Measurements from ENCODE around the gene HOXB3. TPM values are rescaled to one million over a fixed set of nuclear protein-coding genes. Genes with fewer than 3 reads are reported as not detected.

The HOXB3 gene
- total and polyA plus RNA-seq, 2 of the 4 experiments (the other 2 are of a cell fraction): 6.3 to 59.6 TPM

DNA sequence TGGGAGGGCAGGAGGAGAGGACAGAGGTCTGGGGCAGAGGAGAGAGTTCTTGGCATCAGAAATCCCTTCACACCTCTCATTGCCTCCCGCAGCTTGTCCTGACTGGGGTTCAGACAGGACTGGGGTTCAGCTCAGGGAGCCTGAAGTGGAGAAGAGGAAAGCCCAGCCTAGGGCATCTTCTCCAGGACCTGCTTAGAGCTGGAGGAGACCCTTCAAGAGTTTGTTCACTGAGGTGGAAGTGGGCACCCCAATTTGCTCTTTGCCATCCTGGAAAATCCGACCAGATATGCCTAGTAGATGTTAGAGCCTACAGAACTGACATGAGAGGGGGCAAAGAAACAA, 2.0 kb downstream of the HOXB3 start:
- H3K4me3 ChIP-seq (ENCODE audit: insufficient read depth, low read depth, low read length): peak overlapping the region; percentile 91
- 17% methylated on average over 1 of the region's 2 CpGs; no CpG with 5 or more reads in 1 of the 2 experiments for WGBS, 2 experiments (ENCODE audit: extremely low coverage in 2 of 2, insufficient read length in 1 of 2)

More for the DNA sequence above, 2.0 kb downstream of the HOXB3 start:
- CTCF ChIA-PET: interaction anchor here (0.6 to 2.6 kb wide), 5 partner anchors 25 to 236 kb away, joined by 3 to 15 read pairs (median 5); no protein-coding TSS in a partner anchor
- intact Hi-C loops (cut with micrococcal nuclease): no loop called here
- Histone ChIP-seq H3K36me3 (ENCODE audit: control insufficient read depth, insufficient read depth, low read length) (peaks cover 14% of the 10 kb centered on the region; the same call in 1 of the 2 replicates), H2BK120ac (ENCODE audit: low read depth, low read length) (peak overlapping the region; percentile 97), H3K56ac (ENCODE audit: extremely low read depth, insufficient read depth, low read length) (peak overlapping the region; percentile 100), H3K9me3 (ENCODE audit: control insufficient read depth, insufficient read depth, low read length) (no peaks in the 10 kb centered on the region), H3K9ac (ENCODE audit: low read depth, low read length) (peak overlapping the region; percentile 100), H3K9me1 (ENCODE audit: insufficient read depth, low read length) (no peaks in the 10 kb centered on the region; the same call in 1 of the 2 replicates), H2AFZ (replicated peaks; ENCODE audit: low read length, poor library complexity) (no peak overlapping the region), H2BK20ac (ENCODE audit: low read depth, low read length) (peak overlapping the region; percentile 55), H4K91ac (ENCODE audit: insufficient read depth, low read depth, low read length) (peak overlapping the region; percentile 99), H4K20me1 (ENCODE audit: insufficient read depth, low read length) (no peaks in the 10 kb centered on the region; the same call in 1 of the 2 replicates), H4K5ac (ENCODE audit: low read depth, low read length) (peak overlapping the region; percentile 92), H3K4me1 (ENCODE audit: control insufficient read depth, insufficient read depth, low read length) (peaks cover 9% of the 10 kb centered on the region), H2BK5ac (ENCODE audit: low read depth, low read length, poor library complexity, severe bottlenecking) (peak overlapping the region; percentile 99), H3K14ac (replicated peaks; ENCODE audit: low read depth, low read length) (peak overlapping the region; percentile 99), H3K4me2 (ENCODE audit: low read depth, low read length) (peak overlapping the region; percentile 98), H2BK15ac (ENCODE audit: low read depth, low read length) (peak overlapping the region; percentile 95; the same call in 2 of the 3 replicates), H2AK9ac (replicated peaks; ENCODE audit: low read depth, low read length, poor library complexity) (peak overlapping the region; percentile 94), H3K79me1 (ENCODE audit: low read depth in 1 of 2, low read length in 2 of 2) (no peaks in the 10 kb centered on the region), H2AK5ac (ENCODE audit: low read depth, low read length) (peak overlapping the region; percentile 95), H3K18ac (ENCODE audit: low read depth, low read length) (peak overlapping the region; percentile 96), H3K27me3 (ENCODE audit: control insufficient read depth, insufficient read depth, low read length) (no peaks in the 10 kb centered on the region), H4K8ac (ENCODE audit: low read depth in 2 of 2, low read length in 2 of 2) (peak overlapping the region; percentile 96 to 99), H3K23ac (ENCODE audit: low read depth, low read length) (peak overlapping the region; percentile 100), H3K27ac (ENCODE audit: insufficient read depth, low read length) (peak overlapping the region; percentile 99), H3K4ac (ENCODE audit: low read depth, low read length) (peak overlapping the region; percentile 99)
- in situ Hi-C loops (cut with MboI; ENCODE audit: low sequenced_read_pairs): no loop called here
- dilution Hi-C loops (cut with HindIII; ENCODE audit: low sequenced_read_pairs, unreplicated experiment): no loop called here
- TF ChIP-seq, protein P1, sequence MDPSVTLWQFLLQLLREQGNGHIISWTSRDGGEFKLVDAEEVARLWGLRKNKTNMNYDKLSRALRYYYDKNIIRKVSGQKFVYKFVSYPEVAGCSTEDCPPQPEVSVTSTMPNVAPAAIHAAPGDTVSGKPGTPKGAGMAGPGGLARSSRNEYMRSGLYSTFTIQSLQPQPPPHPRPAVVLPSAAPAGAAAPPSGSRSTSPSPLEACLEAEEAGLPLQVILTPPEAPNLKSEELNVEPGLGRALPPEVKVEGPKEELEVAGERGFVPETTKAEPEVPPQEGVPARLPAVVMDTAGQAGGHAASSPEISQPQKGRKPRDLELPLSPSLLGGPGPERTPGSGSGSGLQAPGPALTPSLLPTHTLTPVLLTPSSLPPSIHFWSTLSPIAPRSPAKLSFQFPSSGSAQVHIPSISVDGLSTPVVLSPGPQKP (IDR thresholded peaks at IDR 0.05; ENCODE audit: borderline replicate concordance, low read depth, low read length): no peak
- TF ChIP-seq, protein P2, sequence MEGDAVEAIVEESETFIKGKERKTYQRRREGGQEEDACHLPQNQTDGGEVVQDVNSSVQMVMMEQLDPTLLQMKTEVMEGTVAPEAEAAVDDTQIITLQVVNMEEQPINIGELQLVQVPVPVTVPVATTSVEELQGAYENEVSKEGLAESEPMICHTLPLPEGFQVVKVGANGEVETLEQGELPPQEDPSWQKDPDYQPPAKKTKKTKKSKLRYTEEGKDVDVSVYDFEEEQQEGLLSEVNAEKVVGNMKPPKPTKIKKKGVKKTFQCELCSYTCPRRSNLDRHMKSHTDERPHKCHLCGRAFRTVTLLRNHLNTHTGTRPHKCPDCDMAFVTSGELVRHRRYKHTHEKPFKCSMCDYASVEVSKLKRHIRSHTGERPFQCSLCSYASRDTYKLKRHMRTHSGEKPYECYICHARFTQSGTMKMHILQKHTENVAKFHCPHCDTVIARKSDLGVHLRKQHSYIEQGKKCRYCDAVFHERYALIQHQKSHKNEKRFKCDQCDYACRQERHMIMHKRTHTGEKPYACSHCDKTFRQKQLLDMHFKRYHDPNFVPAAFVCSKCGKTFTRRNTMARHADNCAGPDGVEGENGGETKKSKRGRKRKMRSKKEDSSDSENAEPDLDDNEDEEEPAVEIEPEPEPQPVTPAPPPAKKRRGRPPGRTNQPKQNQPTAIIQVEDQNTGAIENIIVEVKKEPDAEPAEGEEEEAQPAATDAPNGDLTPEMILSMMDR (conservative IDR thresholded peaks at IDR 0.05; ENCODE audit: low read depth, low read length): no peak
- TF ChIP-seq MAFK (IDR thresholded peaks at IDR 0.05; ENCODE audit: low read depth, low read length) (no peak), FOS (IDR thresholded peaks at IDR 0.05; ENCODE audit: low read depth, low read length) (no peak)
- DNase-seq: no peak
- POLR2A ChIA-PET (ENCODE audit: unreplicated experiment): interaction anchor here (0.6 to 1.6 kb wide), 16 partner anchors 10 to 117 kb away, joined by 3 to 14 read pairs (median 4); partner anchors contain the start of gene HOXB9
- no TSS peak for BruUV-seq (replicated peaks)
- ATAC-seq (ENCODE audit: low read depth): no peak; the same call in 1 of the 2 replicates
